Subcutaneous adipose tissue (tissue), 4 donors: ENCODE data around the gene GOLGA2. TPM values are rescaled to one million over a fixed set of nuclear protein-coding genes. Genes with fewer than 3 reads are reported as not detected.

Experiments
- total RNA-seq, 4 donors: library from RNA; depleted of rRNA; stranded (reverse); fragments of >200 nt; gene quantifications; one replicate each; pipeline ENCODE4 v1.1.0, GENCODE V29; 2016
- TF ChIP-seq, protein P1 (sequence below): fragments of 450-650 bp; IDR thresholded peaks from one replicate; pipeline ENCODE4 v1.5.1; 2016; ENCODE audit warnings: low read depth, mild to moderate bottlenecking, control low read depth, antibody characterized with exemption, moderate library complexity

The GOLGA2 gene
- total RNA-seq, 4 donors from 2014 or later = 70.0 to 123 (median 86.2) TPM

DNA sequence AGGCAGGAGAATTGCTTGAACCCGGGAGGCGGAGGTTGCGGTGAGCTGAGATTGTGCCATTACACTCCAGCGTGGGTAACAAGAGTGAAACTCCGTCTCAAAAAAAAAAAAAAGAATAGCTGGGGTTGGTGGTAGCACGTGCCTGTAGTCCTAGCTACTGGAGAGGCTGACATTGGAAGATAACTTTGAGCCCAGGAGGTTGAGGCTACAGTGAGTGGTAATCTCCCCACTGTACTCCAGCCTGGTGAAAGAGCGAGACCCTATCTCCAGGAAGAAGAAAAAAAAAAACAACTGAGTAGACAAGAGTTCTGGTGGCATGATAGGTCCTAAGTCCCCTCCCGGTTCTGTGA, 26.3 kb downstream of the GOLGA2 start:
- TF ChIP-seq, protein P1, sequence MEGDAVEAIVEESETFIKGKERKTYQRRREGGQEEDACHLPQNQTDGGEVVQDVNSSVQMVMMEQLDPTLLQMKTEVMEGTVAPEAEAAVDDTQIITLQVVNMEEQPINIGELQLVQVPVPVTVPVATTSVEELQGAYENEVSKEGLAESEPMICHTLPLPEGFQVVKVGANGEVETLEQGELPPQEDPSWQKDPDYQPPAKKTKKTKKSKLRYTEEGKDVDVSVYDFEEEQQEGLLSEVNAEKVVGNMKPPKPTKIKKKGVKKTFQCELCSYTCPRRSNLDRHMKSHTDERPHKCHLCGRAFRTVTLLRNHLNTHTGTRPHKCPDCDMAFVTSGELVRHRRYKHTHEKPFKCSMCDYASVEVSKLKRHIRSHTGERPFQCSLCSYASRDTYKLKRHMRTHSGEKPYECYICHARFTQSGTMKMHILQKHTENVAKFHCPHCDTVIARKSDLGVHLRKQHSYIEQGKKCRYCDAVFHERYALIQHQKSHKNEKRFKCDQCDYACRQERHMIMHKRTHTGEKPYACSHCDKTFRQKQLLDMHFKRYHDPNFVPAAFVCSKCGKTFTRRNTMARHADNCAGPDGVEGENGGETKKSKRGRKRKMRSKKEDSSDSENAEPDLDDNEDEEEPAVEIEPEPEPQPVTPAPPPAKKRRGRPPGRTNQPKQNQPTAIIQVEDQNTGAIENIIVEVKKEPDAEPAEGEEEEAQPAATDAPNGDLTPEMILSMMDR = no peak

DNA sequence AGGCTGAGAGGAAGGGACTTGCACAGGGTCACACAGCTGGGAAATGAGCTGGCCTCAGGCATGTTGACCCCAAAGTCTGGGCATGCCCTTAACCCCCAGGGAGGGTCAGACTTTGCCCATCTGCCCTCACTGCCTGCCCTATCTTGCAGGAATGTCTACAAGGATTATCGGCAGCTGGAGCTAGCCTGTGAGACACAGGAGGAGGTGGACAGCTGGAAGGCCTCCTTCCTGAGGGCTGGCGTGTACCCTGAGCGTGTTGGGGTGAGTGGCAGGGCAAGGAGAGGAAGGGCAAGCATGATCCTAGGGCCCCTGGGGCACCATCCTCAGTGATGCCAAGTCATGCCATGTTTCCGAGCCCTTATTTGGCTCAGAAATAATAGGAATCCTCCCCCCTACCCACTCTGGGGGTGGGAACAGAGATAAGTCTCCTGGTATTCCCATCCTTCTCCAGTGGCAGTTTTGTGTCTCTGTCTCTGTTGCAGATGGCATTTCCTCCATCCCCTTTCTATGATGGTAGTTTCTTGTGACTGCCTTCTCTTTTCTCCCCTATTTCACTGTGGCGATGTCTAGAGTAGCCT, 28.5 kb downstream of the GOLGA2 start:
- TF ChIP-seq, protein P1 = no peak

- TF ChIP-seq, protein P1 = no peak
These were observed 29.3 kb downstream of the GOLGA2 start for GRCh38 chr9:128246471-128246870.

- TF ChIP-seq, protein P1 = no peak
These were observed 30.2 kb downstream of the GOLGA2 start for GRCh38 chr9:128245421-128246151.

- TF ChIP-seq, protein P1 = no peak
These were observed 31.0 kb downstream of the GOLGA2 start for GRCh38 chr9:128244837-128245231.

DNA sequence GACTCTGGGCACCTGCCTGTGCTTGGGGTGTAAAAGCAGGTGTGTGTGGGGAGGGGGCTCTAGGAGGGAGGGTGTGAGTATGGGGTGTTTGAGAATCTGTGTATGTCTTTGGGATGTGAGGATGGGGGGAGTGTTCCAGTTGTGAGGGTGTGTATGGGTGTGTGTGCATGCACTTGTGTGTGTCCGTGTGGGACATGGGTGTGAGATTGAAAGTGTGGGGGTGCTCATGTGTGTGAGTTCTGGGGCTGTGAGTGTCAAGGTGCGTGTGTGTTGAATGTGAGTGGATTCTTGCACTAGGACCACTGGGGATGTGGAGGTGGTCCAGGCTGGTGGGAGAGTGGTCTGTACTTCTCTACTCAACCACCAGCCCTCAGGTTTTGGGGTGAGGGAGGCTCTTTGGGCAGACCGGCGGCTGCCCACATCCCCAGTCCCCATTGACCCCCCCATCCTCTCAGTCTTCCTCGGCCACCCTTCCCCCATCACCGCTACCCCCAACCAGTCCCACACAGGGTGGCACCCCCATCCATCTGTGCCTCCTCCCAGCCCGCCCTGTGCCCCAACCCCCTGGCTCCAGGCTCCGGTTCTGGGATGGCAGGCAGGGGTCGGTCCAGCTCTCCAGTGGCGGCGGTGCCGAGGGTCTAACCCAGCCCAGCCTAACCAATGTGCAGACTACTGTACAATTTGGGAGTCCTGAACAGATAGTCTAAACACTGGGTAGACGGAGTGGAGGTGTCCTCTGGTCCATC, 31.5 kb downstream of the GOLGA2 start:
- TF ChIP-seq, protein P1 = no peak

GRCh38 chr9:128243215-128244018, 32.4 kb downstream of the GOLGA2 start:
- TF ChIP-seq, protein P1 = no peak
